DND-41 (cell line): ENCODE measurements around the gene JPH3.

ENCODE experiments used
- CTCF ChIP-seq: IDR thresholded peaks from 2 replicates; pipeline ENCODE4 v1.5.1; 2012; ENCODE audit warnings: borderline replicate concordance, low read length, moderate library complexity, mild to moderate bottlenecking; ENCODE audit not compliant: poor library complexity, severe bottlenecking; ENCODE audit errors: extremely low read depth
- EZH2 ChIP-seq: IDR thresholded peaks from 3 replicates; pipeline ENCODE4 v1.6.1; 2012; ENCODE audit warnings: borderline replicate concordance, low read depth, mild to moderate bottlenecking, moderate library complexity, low read length, inconsistent platforms; ENCODE audit not compliant: severe bottlenecking

GRCh38 chr16:87581857-87582215 lies 20.5 kb upstream of the JPH3 start:
- TF ChIP-seq CTCF (no peak), EZH2 (no peak)
